IPS-18a (cell line): ENCODE measurements around the gene PXN.

Experiments
- H3K27ac ChIP-seq: one replicate; pipeline ENCODE4 v1.5.1; 2013; ENCODE audit warnings: low read length
- H3K27me3 ChIP-seq: one replicate; pipeline ENCODE4 v1.6.1; 2013; ENCODE audit warnings: mild to moderate bottlenecking, low read length; ENCODE audit not compliant: control insufficient read depth, insufficient read depth
- H3K36me3 ChIP-seq: one replicate; pipeline ENCODE4 v1.6.1; 2013; ENCODE audit warnings: low read depth, low read length; ENCODE audit not compliant: control insufficient read depth
- H3K4me1 ChIP-seq: one replicate; pipeline ENCODE4 v1.6.1; 2013; ENCODE audit warnings: low read depth, low read length; ENCODE audit not compliant: control insufficient read depth
- H3K4me3 ChIP-seq: one replicate; pipeline ENCODE4 v1.5.1; 2013; ENCODE audit warnings: low read length
- H3K9ac ChIP-seq: one replicate; pipeline ENCODE4 v1.6.1; 2013; ENCODE audit warnings: mild to moderate bottlenecking, low read length, moderate library complexity
- H3K9me3 ChIP-seq: one replicate; pipeline ENCODE4 v1.6.1; 2013; ENCODE audit warnings: low read depth, low read length; ENCODE audit not compliant: control insufficient read depth

PXN gene

GRCh38 chr12:120235369-120236323 is 29.9 kb downstream of the PXN start:
- H3K36me3 ChIP-seq: no peaks in the 10 kb centered on the region
- no peaks in the 10 kb centered on the region for H3K9me3 ChIP-seq
- H3K9ac ChIP-seq: no peak overlapping the region
- H3K27me3 ChIP-seq: no peaks in the 10 kb centered on the region
- peaks cover 48% of the 10 kb centered on the region for H3K4me1 ChIP-seq
- H3K4me3 ChIP-seq: no peak overlapping the region
- no peak overlapping the region for H3K27ac ChIP-seq

- H3K9me3 ChIP-seq: no peaks in the 10 kb centered on the region
- no peaks in the 10 kb centered on the region for H3K27me3 ChIP-seq
- no peak overlapping the region for H3K4me3 ChIP-seq
- H3K27ac ChIP-seq: no peak overlapping the region
- H3K36me3 ChIP-seq: no peaks in the 10 kb centered on the region
- no peak overlapping the region for H3K9ac ChIP-seq
- peaks cover 55% of the 10 kb centered on the region for H3K4me1 ChIP-seq
These were observed 30.7 kb downstream of the PXN start for GRCh38 chr12:120234643-120235368.

GRCh38 chr12:120231316-120232011 is 34.1 kb downstream of the PXN start:
- Histone ChIP-seq H3K4me1 (peaks cover 76% of the 10 kb centered on the region), H3K4me3 (peak overlapping the region; percentile 37)

GRCh38 chr12:120230974-120231315 is 34.6 kb downstream of the PXN start:
- H3K27me3 ChIP-seq: no peaks in the 10 kb centered on the region
- H3K27ac ChIP-seq: peak overlapping the region; percentile 93
- H3K36me3 ChIP-seq: peaks cover 4% of the 10 kb centered on the region
- no peaks in the 10 kb centered on the region for H3K9me3 ChIP-seq
- peak overlapping the region; percentile 37 for H3K4me3 ChIP-seq
- H3K9ac ChIP-seq: peak overlapping the region; percentile 74
- H3K4me1 ChIP-seq: peaks cover 78% of the 10 kb centered on the region

More at GRCh38 chr12:120231316-120232011, 34.1 kb downstream of the PXN start:
- Histone ChIP-seq H3K27ac (peak overlapping the region; percentile 93), H3K9me3 (no peaks in the 10 kb centered on the region), H3K9ac (peak overlapping the region; percentile 74), H3K27me3 (no peaks in the 10 kb centered on the region), H3K36me3 (no peaks in the 10 kb centered on the region)

DNA sequence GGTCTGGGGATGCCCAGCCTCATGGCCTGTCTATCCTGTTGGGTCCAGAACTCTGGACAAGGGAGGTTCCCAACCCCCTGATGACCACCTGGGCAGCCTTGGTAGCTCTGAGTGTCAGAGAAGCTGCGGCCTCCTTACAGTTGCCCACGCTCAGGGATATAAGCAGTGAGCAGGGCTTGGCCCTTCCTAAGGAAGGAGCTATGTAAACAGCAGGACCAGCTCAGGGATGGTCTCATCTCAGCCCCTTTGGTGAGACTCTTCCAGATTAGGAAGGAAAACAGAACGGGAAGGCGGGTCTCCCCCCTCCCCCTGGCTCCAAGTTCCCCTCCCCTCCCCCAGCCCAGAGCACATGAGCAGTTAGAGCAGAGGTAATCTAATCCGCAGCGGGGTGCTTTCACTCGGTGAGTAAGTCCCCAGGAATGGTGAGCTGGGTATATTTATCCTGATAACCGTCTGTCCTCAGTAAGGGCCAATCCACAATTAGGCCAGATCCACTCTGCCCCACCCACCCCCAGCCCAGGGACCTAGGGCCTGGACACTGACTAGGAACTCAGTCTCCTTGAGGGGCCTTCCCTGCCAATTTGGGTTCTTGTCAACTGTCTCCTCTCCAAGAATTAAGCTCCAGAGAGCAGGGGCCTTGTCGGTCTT is 35.1 kb downstream of the PXN start:
- H3K9ac ChIP-seq: peak overlapping the region; percentile 85
- peaks cover 75% of the 10 kb centered on the region for H3K4me1 ChIP-seq
- no peaks in the 10 kb centered on the region for H3K27me3 ChIP-seq
- peak overlapping the region; percentile 37 for H3K4me3 ChIP-seq
- H3K9me3 ChIP-seq: no peaks in the 10 kb centered on the region
- H3K36me3 ChIP-seq: peaks cover 4% of the 10 kb centered on the region
- peak overlapping the region; percentile 93 for H3K27ac ChIP-seq

DNA sequence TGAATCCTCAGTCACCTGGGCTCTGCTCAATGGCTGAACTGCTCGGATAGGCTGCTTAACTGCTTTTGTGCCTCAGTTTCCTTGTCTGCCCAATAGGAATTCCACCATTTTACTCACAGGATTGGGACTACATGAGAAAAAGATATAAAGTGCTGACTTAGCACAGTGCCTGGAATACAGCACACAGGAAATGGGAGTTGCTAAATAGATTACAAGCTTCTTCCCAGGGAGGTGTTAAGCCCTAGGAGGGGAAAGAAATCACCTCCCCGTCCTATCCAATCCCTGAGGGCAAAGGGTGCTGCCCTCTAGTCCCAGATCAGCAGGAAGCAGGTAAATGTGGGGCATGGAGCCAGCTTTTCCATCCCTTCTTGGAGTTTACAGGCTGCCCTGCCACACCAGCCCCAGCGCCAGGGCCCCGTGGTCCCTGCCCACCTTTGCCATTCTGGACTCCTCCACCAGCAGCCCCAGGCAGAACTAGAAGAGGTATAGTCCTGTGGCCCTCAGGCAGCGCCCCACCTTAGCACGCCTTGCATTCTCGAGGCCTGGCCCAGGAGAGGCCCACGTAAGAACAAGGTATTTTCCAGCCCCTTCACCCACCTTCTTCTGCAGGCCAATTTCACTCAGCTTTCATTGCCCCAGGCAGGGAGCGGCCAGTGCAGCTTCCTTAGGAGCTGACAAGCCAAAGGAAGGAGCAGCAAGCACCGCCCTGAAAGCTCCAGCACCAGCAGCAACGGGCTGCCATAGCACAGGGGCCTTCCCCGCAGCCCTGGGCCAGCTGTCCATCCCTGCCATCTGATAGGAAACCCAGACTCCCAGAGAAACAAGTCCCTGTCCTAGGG is 35.8 kb downstream of the PXN start:
- Histone ChIP-seq H3K9ac (peak overlapping the region; percentile 85), H3K4me3 (peak overlapping the region; percentile 56)

DNA sequence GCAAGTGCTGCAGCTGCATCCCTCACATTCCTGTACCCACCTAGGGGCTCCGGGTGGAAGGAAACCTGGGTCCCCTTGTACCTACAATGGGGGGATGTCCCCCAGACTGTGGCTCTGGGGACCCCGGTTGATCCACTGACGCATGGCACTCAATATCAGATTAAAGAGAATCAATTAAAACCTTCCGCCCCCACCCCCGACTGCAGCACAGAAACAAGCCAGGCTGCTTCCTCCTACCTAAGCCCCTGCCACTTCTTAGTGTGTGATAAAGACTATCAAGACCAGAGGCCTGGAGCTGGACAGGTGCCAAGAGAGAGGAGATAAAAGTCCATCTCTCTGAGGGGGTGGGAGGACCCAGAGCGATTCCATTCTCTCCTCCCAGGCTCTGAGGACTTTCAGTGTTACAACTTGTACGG is 36.5 kb downstream of the PXN start:
- peak overlapping the region; percentile 85 for H3K9ac ChIP-seq
- no peaks in the 10 kb centered on the region for H3K9me3 ChIP-seq
- H3K4me1 ChIP-seq: peaks cover 70% of the 10 kb centered on the region
- H3K27ac ChIP-seq: peak overlapping the region; percentile 92
- H3K4me3 ChIP-seq: peak overlapping the region; percentile 56
- H3K36me3 ChIP-seq: peaks cover 4% of the 10 kb centered on the region
- H3K27me3 ChIP-seq: no peaks in the 10 kb centered on the region

More for the DNA sequence above, 35.8 kb downstream of the PXN start:
- peaks cover 4% of the 10 kb centered on the region for H3K36me3 ChIP-seq
- H3K27ac ChIP-seq: peak overlapping the region; percentile 92
- peaks cover 75% of the 10 kb centered on the region for H3K4me1 ChIP-seq
- no peaks in the 10 kb centered on the region for H3K9me3 ChIP-seq
- no peaks in the 10 kb centered on the region for H3K27me3 ChIP-seq

- Histone ChIP-seq H3K36me3 (peaks cover 8% of the 10 kb centered on the region), H3K9ac (peak overlapping the region; percentile 85), H3K4me3 (peak overlapping the region; percentile 56), H3K27me3 (no peaks in the 10 kb centered on the region), H3K9me3 (no peaks in the 10 kb centered on the region), H3K27ac (peak overlapping the region; percentile 92), H3K4me1 (peaks cover 66% of the 10 kb centered on the region)
These were observed 37.0 kb downstream of the PXN start for GRCh38 chr12:120228291-120229070.

DNA sequence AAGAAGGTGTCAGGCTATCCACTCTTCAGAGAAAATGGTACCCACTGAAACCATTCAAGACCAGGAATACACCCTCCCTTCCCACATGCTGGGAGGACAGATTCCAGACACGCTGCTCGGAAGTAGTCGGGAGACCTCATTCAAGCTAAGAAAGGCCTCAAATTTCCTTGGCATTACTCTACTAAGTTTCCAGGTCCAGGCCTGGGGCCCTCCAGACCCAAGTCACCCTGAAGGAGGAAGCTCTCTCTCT is 37.6 kb downstream of the PXN start:
- H3K9me3 ChIP-seq: no peaks in the 10 kb centered on the region
- peaks cover 64% of the 10 kb centered on the region for H3K4me1 ChIP-seq
- no peak overlapping the region for H3K9ac ChIP-seq
- H3K27me3 ChIP-seq: no peaks in the 10 kb centered on the region
- H3K27ac ChIP-seq: no peak overlapping the region
- H3K4me3 ChIP-seq: no peak overlapping the region
- H3K36me3 ChIP-seq: peaks cover 10% of the 10 kb centered on the region
